OCI-LY3 (cell line): Measurements from ENCODE around the gene NAA16.

ENCODE experiments used
- EZH2phosphoT487 ChIP-seq: fragments of 200-600 bp; shearing (Covaris generic); IDR thresholded peaks from 2 replicates; pipeline ENCODE4 v1.6.1; 2018; ENCODE audit warnings: antibody characterized with exemption, mixed run types, low read depth
- TF ChIP-seq, protein P1 (sequence below): fragments of 200-600, 300-600 bp; sonication (generic); IDR thresholded peaks from 2 replicates; pipeline ENCODE4 v1.5.1; 2014; ENCODE audit warnings: antibody characterized with exemption, low read length, low read depth

DNA sequence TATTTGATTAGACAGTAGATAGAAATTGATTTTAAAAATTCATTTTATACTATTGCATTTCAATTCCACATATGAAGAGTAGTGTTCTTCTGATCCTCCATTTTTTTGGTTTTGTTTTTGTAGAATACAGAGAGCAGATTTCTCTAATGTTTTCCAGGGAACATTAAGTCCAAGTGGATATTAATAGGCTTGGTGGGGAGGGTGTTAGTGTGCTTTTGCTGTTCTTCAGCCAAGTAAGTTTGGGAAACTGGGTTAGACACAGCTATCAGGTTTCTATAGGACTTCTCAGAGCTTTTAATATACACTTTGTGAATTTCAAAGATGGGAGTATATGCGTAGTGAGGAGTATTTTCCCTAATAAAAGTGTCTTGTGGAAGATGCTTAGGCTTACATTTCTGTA is 21.8 kb downstream of the NAA16 start:
- TF ChIP-seq, protein P1, sequence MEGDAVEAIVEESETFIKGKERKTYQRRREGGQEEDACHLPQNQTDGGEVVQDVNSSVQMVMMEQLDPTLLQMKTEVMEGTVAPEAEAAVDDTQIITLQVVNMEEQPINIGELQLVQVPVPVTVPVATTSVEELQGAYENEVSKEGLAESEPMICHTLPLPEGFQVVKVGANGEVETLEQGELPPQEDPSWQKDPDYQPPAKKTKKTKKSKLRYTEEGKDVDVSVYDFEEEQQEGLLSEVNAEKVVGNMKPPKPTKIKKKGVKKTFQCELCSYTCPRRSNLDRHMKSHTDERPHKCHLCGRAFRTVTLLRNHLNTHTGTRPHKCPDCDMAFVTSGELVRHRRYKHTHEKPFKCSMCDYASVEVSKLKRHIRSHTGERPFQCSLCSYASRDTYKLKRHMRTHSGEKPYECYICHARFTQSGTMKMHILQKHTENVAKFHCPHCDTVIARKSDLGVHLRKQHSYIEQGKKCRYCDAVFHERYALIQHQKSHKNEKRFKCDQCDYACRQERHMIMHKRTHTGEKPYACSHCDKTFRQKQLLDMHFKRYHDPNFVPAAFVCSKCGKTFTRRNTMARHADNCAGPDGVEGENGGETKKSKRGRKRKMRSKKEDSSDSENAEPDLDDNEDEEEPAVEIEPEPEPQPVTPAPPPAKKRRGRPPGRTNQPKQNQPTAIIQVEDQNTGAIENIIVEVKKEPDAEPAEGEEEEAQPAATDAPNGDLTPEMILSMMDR: no peak
- no peak for TF ChIP-seq EZH2phosphoT487
